Adrenal gland (tissue), 12 donors: ENCODE results near the gene TP53I13. TPM values are rescaled to one million over a fixed set of nuclear protein-coding genes. Genes with fewer than 3 reads are reported as not detected.

ENCODE experiments used
- DNase-seq, 7 donors: peaks; one replicate each; pipeline ENCODE4 v3.0.0-alpha.2; 2019 to 2020
- H3K27ac ChIP-seq, 5 donors: fragments of 200-600 bp; sonication (generic) in 4 of 5; 1 replicate in 3 of 5; 2 replicates in 2 of 5; pipeline versions ENCODE4 v1.5.1 to v1.8.0; 2016 to 2020; ENCODE audit warnings: mild to moderate bottlenecking in 1 of 5
- H3K27me3 ChIP-seq: fragments of 200-600 bp; 2 replicates; pipeline ENCODE4 v1.8.0; 2021
- H3K36me3 ChIP-seq, 2 donors: fragments of 200-600 bp; replicated peaks in 1 of 2; 1 replicate in 1 of 2; 2 replicates in 1 of 2; pipeline versions ENCODE4 v1.5.1 to v1.8.0; 2018 to 2022
- H3K4me1 ChIP-seq, 2 donors: fragments of 200-600 bp; replicated peaks in 1 of 2; 1 replicate in 1 of 2; 2 replicates in 1 of 2; pipeline versions ENCODE4 v1.5.1 to v1.8.0; 2018 to 2021
- H3K4me3 ChIP-seq, 4 donors: fragments of 200-600 bp; sonication (generic) in 3 of 4; one replicate each; pipeline ENCODE4 v1.5.1; 2016 to 2018
- H3K9me3 ChIP-seq, 3 donors: fragments of 200-600 bp; sonication (generic) in 1 of 3; replicated peaks in 1 of 3; 1 replicate in 2 of 3; 2 replicates in 1 of 3; pipeline versions ENCODE4 v1.5.1 to v1.8.0; 2016 to 2021
- POLR2A ChIP-seq, 2 donors: fragments of 450-650 bp; IDR thresholded peaks; one replicate each; pipeline ENCODE4 v1.6.1; 2017; ENCODE audit warnings: antibody characterized with exemption in 2 of 2, mild to moderate bottlenecking in 2 of 2, moderate library complexity in 1 of 2
- WGBS, 4 donors: extraction: QIAGEN DNeasy Blood & Tissue Kit in 2 of 4; methylation state at CpG; one replicate each; pipeline versions ENCODE4 v1.1.5 to v1.1.7; 2013 to 2017; 5-methylcytosine and 5-hydroxymethylcytosine counted together
- intact Hi-C, 2 donors: fragments of 100-400 bp; cut with DNase I; formaldehyde crosslinking; loops; one replicate each; pipeline versions ENCODE4 v1.14.1 to v1.15.0; 2022 to 2023
- polyA plus RNA-seq, 3 donors: library from polyadenylated mRNA; stranded (reverse); fragments of 200-250 nt in 2 of 3; fragments of 350-450 nt in 1 of 3; fragmentation: Illumina TruSeq in 1 of 3; extraction: RNeasy Lipid Tissue Mini Kit (QIAGEN cat#74804) in 1 of 3; gene quantifications; one replicate each; pipeline ENCODE4 v1.2.3, GENCODE V29; 2013 to 2014
- total RNA-seq, 9 donors: library from RNA; depleted of rRNA in 4 of 9; stranded (reverse); fragments of >200 nt in 4 of 9; fragments of 120-200 nt in 1 of 9; fragmentation: NEBNext Ultra II Directional in 1 of 9; extraction: Animal tissue kit (Norgen Biotek cat#: 25700) in 1 of 9; gene quantifications; one replicate each; pipeline versions ENCODE4 v1.1.0 to v1.2.4, GENCODE V29; 2013 to 2023
- TF ChIP-seq, protein P1 (sequence below), 6 experiments: fragments of 450-650 bp in 4 of 6; fragments of 200-600 bp in 2 of 6; sonication (generic) in 1 of 6; IDR thresholded peaks; 1 replicate in 5 of 6; 2 replicates in 1 of 6; pipeline versions ENCODE4 v1.5.1 to v1.8.0; 2016 to 2021; ENCODE audit warnings: antibody characterized with exemption in 6 of 6, mild to moderate bottlenecking in 2 of 6, moderate library complexity in 1 of 6
- donor health status: healthy with polysubstance abuse.
- donor health status: Bipolar disorder and iron deficiency.
- donor health status: DM: yes; HTN: yes; CAD: no.
- donor health status: DM: no; HTN: no; CAD: no.
- donor health status: DM: no; HTN: no; CAD: no.
- donor health status: DM: yes; HTN: yes; CAD: no.

The TP53I13 gene
- total and polyA plus RNA-seq, 12 donors = 4.2 to 163 (median 45.2) TPM

GRCh38 chr17:29595943-29596774 is 27.7 kb downstream of the TP53I13 start:
- H3K9me3 ChIP-seq = no peaks in the 10 kb centered on the region
- no peaks in the 10 kb centered on the region for H3K27me3 ChIP-seq
- peak in 2 of 7 donors; percentile 12 to 17 for DNase-seq
- WGBS, 4 donors = 85 to 92% (median 87%) methylated on average over 9 to 12 of the region's 12 CpGs
- H3K36me3 ChIP-seq = no peaks in the 10 kb centered on the region
- intact Hi-C loops = no loop called here
- no peak overlapping the region for H3K4me3 ChIP-seq
- no peak overlapping the region for H3K27ac ChIP-seq
- TF ChIP-seq POLR2A (IDR thresholded peaks at IDR 0.05) = no peak
- TF ChIP-seq, protein P1, sequence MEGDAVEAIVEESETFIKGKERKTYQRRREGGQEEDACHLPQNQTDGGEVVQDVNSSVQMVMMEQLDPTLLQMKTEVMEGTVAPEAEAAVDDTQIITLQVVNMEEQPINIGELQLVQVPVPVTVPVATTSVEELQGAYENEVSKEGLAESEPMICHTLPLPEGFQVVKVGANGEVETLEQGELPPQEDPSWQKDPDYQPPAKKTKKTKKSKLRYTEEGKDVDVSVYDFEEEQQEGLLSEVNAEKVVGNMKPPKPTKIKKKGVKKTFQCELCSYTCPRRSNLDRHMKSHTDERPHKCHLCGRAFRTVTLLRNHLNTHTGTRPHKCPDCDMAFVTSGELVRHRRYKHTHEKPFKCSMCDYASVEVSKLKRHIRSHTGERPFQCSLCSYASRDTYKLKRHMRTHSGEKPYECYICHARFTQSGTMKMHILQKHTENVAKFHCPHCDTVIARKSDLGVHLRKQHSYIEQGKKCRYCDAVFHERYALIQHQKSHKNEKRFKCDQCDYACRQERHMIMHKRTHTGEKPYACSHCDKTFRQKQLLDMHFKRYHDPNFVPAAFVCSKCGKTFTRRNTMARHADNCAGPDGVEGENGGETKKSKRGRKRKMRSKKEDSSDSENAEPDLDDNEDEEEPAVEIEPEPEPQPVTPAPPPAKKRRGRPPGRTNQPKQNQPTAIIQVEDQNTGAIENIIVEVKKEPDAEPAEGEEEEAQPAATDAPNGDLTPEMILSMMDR (IDR thresholded peaks at IDR 0.05) = no peak
- H3K4me1 ChIP-seq = peaks cover 23 to 24% of the 10 kb centered on the region in 2 donors

- intact Hi-C loops = no loop called here
- no peaks in the 10 kb centered on the region for H3K27me3 ChIP-seq
- WGBS, 4 donors = 66 to 87% (median 82%) methylated on average over 4 to 9 of the region's 9 CpGs
- H3K9me3 ChIP-seq = no peaks in the 10 kb centered on the region
- no peak overlapping the region for H3K27ac ChIP-seq
- H3K36me3 ChIP-seq = no peaks in the 10 kb centered on the region
- no peak overlapping the region for H3K4me3 ChIP-seq
- TF ChIP-seq, protein P1 (IDR thresholded peaks at IDR 0.05) = no peak
- no peak for TF ChIP-seq POLR2A (IDR thresholded peaks at IDR 0.05)
- H3K4me1 ChIP-seq = peaks cover 17 to 18% of the 10 kb centered on the region in 2 donors
- no peak for DNase-seq
These were observed 28.3 kb downstream of the TP53I13 start for GRCh38 chr17:29596811-29597210.

- Histone ChIP-seq H3K4me1 (peaks cover 9 to 11% of the 10 kb centered on the region in 2 donors), H3K27me3 (no peaks in the 10 kb centered on the region), H3K9me3 (no peaks in the 10 kb centered on the region), H3K4me3 (no peak overlapping the region), H3K27ac (no peak overlapping the region), H3K36me3 (no peaks in the 10 kb centered on the region)
- no peak for TF ChIP-seq POLR2A (IDR thresholded peaks at IDR 0.05)
- TF ChIP-seq, protein P1 (IDR thresholded peaks at IDR 0.05) = no peak
- intact Hi-C loops = no loop called here
- peak in 1 of 7 donors; percentile 12 for DNase-seq
- WGBS, 4 donors = 72 to 77% (median 74%) methylated on average over 5 to 13 of the region's 13 CpGs
These were observed 29.1 kb downstream of the TP53I13 start for GRCh38 chr17:29597361-29598172.

GRCh38 chr17:29603109-29603674 is 34.7 kb downstream of the TP53I13 start:
- no peak overlapping the region for H3K4me3 ChIP-seq
- H3K27me3 ChIP-seq = no peaks in the 10 kb centered on the region
- no peak for DNase-seq
- intact Hi-C loops = no loop called here
- H3K36me3 ChIP-seq = no peaks in the 10 kb centered on the region
- no peak overlapping the region for H3K27ac ChIP-seq
- 92 to 96% (median 94%) methylated on average over 6 of the region's 6 CpGs for WGBS, 4 donors
- no peaks in the 10 kb centered on the region for H3K4me1 ChIP-seq
- H3K9me3 ChIP-seq = no peaks in the 10 kb centered on the region
- TF ChIP-seq, protein P1 (IDR thresholded peaks at IDR 0.05) = no peak
- TF ChIP-seq POLR2A (IDR thresholded peaks at IDR 0.05) = no peak
